H1 (cell line): ENCODE measurements around the gene IL32. TPM values are rescaled to one million over a fixed set of nuclear protein-coding genes. Genes with fewer than 3 reads are reported as not detected.

ENCODE experiments used
- CHD7 ChIP-seq: fragments of 300-600 bp; sonication (generic); IDR thresholded peaks from 2 replicates; pipeline ENCODE4 v1.7.1; 2012; ENCODE audit warnings: low read length, moderate library complexity, mild to moderate bottlenecking, inconsistent platforms; ENCODE audit not compliant: insufficient replicate concordance
- NANOG ChIP-seq: IDR thresholded peaks from 2 replicates; pipeline ENCODE4 v1.6.1; 2011; ENCODE audit warnings: low read length, low read depth, mild to moderate bottlenecking, inconsistent platforms; ENCODE audit not compliant: insufficient read depth, poor library complexity, severe bottlenecking
- RBBP5 ChIP-seq: IDR thresholded peaks from 2 replicates; pipeline ENCODE4 v1.7.1; 2012; ENCODE audit warnings: low read depth, mild to moderate bottlenecking, inconsistent platforms, low read length, moderate library complexity, borderline replicate concordance
- RXRA ChIP-seq: IDR thresholded peaks from 2 replicates; pipeline ENCODE4 v1.6.1; 2011; ENCODE audit warnings: low read depth, mild to moderate bottlenecking, low read length, moderate library complexity; ENCODE audit not compliant: insufficient read depth
- polyA plus RNA-seq, 7 experiments: library from polyadenylated mRNA; depleted of rRNA in 3 of 7; stranded (reverse) in 5 of 7; unstranded in 2 of 7; fragments of >200 nt in 5 of 7; fragments of 200-250 nt in 2 of 7; gene quantifications; 1 replicate in 5 of 7; 2 replicates in 1 of 7; 4 replicates in 1 of 7; pipeline versions ENCODE4 v1.2.1 to v1.2.3, GENCODE V29; 2011 to 2013; ENCODE audit warnings: missing spikeins in 2 of 7, mixed read lengths in 2 of 7
- total RNA-seq: library from RNA; stranded (reverse); fragmentation: NEBNext Ultra II Directional; extraction: Animal tissue kit (Norgen Biotek cat#: 25700); gene quantifications from 2 replicates; pipeline ENCODE4 v1.2.1, GENCODE V29; 2021

IL32 gene
- total and polyA plus RNA-seq, 2 of the 8 experiments (the other 6 are each of a cell fraction or from before 2014, with no cell fraction given), result 2.7 to 5.0 TPM

GRCh38 chr16:3035972-3036725 is 29.3 kb upstream of the IL32 start (continued):
- no peak for TF ChIP-seq CHD7
- no peak for TF ChIP-seq RXRA
- peak; percentile 36; the same call in 1 of the 2 replicates for TF ChIP-seq RBBP5
- no peak for TF ChIP-seq NANOG
